BJ (cell line): ENCODE measurements around the gene FBXO8. TPM values are rescaled to one million over a fixed set of nuclear protein-coding genes. Genes with fewer than 3 reads are reported as not detected.

Experiments used
- CTCF ChIA-PET: fragments of 350-600 bp; formaldehyde crosslinking; extraction: SDS; loops from one replicate; lab custom pipeline; 2021; ENCODE audit warnings: antibody characterized with exemption, inconsistent platforms; lab: Yijun Ruan, JAX
- POLR2A ChIA-PET: fragments of 300-600 bp; sonication (Branson Sonifier 250); formaldehyde crosslinking; extraction: SDS; loops from one replicate; lab custom pipeline; 2021; ENCODE audit warnings: antibody characterized with exemption; lab: Charles Lee
- DNase-seq: peaks from one replicate; pipeline ENCODE4 v3.0.0-alpha.2; 2011; ENCODE audit warnings: low read depth
- H3K27me3 ChIP-seq: 2 replicates; pipeline ENCODE4 v1.6.0; 2011; ENCODE audit warnings: low read length; ENCODE audit not compliant: control insufficient read depth, insufficient read depth
- H3K36me3 ChIP-seq: 2 replicates; pipeline ENCODE4 v1.5.1; 2011; ENCODE audit warnings: low read length; ENCODE audit not compliant: control insufficient read depth, insufficient read depth
- H3K4me3 ChIP-seq: 2 replicates; pipeline ENCODE4 v1.5.1; 2011; ENCODE audit warnings: low read depth, mild to moderate bottlenecking, control low read depth, low read length
- polyA plus RNA-seq: library from polyadenylated mRNA; depleted of rRNA; stranded (reverse); fragments of >200 nt; gene quantifications from 2 replicates; pipeline ENCODE4 v1.2.3, GENCODE V29; 2011
- TF ChIP-seq, protein P1 (sequence below): IDR thresholded peaks from 2 replicates; pipeline ENCODE4 v1.5.1; 2011; ENCODE audit warnings: low read depth, mild to moderate bottlenecking, control low read depth, inconsistent platforms, low read length, moderate library complexity; ENCODE audit not compliant: insufficient read depth

Gene FBXO8
- polyA plus RNA-seq, 1 experiment: 19.5 TPM

DNA sequence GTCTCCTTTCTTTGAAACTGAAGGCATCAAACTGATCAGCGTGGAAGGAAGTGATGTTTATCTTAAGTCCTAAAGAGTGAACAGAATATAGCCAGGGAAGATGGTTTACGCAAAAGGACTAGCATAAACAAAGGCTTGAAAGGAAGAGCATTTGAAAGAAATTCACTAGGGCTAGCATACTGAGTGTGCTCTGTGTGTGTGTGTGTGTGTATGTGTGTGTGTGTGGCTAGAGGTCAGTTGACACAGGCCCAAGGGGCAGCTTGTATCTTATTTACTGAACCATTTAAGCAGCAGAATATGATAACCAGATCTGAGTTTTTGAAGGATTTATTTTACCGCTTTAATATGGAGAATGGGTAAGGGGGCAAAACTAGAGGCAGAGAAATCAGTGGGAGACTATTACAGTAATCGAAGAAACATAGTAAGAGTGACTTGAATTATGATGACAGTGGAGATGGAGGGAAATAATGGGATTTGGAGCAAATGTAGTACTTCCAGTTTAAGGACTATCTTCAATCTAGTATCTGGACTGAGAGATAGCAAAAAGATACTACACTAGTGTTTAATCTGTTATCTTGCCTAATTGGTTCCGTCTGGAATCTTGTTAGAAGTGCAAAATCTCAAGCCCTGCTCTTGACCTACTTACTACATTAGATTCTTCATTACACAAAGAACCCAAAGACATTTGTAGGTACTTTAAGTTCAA, 37.2 kb upstream of the FBXO8 start:
- ChIA-PET CTCF (interaction anchor here (0.9 to 2.0 kb wide), 6 partner anchors 10 to 815 kb away, joined by 3 to 12 read pairs (median 4); no protein-coding TSS in a partner anchor), POLR2A (no interaction called here)
- Histone ChIP-seq H3K36me3 (no peaks in the 10 kb centered on the region), H3K27me3 (no peaks in the 10 kb centered on the region), H3K4me3 (no peak overlapping the region)
- no peak for DNase-seq
- TF ChIP-seq, protein P1, sequence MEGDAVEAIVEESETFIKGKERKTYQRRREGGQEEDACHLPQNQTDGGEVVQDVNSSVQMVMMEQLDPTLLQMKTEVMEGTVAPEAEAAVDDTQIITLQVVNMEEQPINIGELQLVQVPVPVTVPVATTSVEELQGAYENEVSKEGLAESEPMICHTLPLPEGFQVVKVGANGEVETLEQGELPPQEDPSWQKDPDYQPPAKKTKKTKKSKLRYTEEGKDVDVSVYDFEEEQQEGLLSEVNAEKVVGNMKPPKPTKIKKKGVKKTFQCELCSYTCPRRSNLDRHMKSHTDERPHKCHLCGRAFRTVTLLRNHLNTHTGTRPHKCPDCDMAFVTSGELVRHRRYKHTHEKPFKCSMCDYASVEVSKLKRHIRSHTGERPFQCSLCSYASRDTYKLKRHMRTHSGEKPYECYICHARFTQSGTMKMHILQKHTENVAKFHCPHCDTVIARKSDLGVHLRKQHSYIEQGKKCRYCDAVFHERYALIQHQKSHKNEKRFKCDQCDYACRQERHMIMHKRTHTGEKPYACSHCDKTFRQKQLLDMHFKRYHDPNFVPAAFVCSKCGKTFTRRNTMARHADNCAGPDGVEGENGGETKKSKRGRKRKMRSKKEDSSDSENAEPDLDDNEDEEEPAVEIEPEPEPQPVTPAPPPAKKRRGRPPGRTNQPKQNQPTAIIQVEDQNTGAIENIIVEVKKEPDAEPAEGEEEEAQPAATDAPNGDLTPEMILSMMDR: no peak

DNA sequence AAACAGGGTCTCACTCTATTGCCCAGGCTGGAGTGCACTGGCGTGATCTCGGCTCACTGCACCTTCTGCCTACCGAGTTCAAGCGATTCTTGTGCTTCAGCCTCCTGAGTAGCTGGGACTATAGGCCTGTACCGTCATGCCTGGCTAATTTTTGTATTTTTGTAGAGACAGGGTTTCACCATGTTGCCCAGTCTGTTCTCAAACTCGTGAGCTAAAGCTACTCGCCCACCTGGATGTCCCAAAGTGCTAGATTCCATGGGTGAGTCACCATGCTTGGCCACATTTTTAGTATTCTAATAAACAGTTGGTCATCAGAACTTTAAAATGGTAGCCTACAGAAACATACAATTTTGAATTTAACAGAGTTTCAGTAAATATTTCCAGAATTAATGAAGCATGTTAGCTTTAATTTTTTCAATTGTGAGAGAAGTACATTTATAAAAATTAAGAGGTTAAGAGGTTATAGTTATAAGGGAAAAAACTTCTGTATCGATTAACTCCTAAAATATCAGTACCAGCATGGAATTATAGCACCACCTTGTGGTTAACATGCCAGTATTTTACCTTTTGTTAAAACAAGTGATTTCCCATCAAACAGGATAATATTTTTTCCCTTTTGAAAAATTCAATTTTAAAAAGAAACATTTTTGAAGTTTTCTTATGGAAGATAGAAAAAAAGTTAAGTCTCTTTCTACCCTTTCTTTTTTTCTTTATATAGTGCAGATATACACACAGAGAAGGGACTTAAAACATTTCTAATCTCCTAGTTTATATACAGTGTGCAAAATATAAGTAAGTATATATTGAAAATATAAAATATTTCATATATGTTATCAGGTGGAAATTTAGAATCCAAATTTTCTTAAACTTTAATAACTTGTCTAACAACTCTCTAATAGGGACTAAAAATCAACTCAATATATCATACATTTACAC, 35.6 kb upstream of the FBXO8 start:
- DNase-seq: no peak
- ChIA-PET POLR2A (no interaction called here), CTCF (interaction anchor here (0.6 to 2.0 kb wide), 13 partner anchors 8 to 813 kb away, joined by 3 to 12 read pairs (median 4); no protein-coding TSS in a partner anchor)
- Histone ChIP-seq H3K4me3 (no peak overlapping the region), H3K27me3 (no peaks in the 10 kb centered on the region), H3K36me3 (no peaks in the 10 kb centered on the region)
- TF ChIP-seq, protein P1: peak; percentile 60

DNA sequence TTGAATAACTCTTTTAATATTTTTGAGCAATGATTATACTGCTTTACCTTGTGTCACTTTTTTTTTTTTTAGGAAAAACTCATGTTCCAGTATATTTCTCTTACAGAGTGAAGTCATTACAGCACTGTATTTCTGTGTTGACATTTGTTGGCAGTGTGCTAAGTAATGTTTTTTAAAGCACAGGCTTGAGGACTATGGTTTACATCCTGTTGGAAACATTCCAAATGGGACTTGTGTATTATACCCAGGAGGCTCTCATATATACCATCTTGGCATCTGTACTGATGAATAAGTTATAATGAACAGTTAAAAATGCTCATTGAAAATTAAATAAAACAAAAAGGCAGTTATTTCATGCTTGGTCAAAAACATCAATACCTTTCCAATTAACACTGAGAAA, 34.1 kb upstream of the FBXO8 start:
- no peak for DNase-seq
- TF ChIP-seq, protein P1: no peak
- ChIA-PET CTCF (no interaction called here), POLR2A (no interaction called here)
- H3K36me3 ChIP-seq: no peaks in the 10 kb centered on the region
- no peaks in the 10 kb centered on the region for H3K27me3 ChIP-seq
- no peak overlapping the region for H3K4me3 ChIP-seq

DNA sequence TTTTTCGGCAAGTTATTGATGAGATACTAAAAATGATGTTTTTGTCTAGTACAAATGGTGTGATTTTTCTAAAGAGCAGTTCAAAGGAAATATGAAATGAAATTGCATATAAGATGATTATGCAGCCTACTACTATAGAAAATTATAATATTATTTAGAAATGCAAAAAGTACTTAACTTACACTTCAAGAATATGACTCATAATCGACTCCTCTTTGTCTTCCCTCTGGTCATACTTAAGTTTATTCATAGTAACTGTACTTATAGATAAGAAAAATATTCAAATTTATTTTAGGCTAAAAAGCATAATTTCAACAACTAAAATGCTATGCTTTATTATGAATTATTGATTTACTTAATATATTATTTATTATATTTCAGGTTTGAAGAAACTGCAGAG, 33.5 kb upstream of the FBXO8 start:
- ChIA-PET CTCF (no interaction called here), POLR2A (no interaction called here)
- DNase-seq: no peak
- Histone ChIP-seq H3K36me3 (no peaks in the 10 kb centered on the region), H3K4me3 (no peak overlapping the region), H3K27me3 (no peaks in the 10 kb centered on the region)
- TF ChIP-seq, protein P1: no peak

DNA sequence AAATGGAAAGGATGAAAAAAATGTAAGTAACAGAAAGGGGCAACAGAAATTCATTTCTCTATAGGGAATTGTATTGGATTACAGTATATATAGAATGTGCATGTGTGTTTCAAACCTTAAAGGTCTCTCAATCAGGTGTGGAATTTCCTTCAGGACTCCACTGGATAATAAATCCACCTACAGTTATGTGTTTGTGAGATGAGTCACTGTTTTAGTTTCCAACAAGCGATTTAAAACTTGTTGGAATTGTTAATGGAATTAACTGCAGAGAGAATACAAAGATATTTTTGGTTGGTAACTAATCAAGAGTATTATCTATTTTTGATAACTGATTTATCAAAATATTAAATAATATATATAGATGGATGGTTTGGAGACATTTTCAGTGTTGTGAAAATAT, 33.1 kb upstream of the FBXO8 start:
- no peak overlapping the region for H3K4me3 ChIP-seq
- CTCF ChIA-PET: no interaction called here
- TF ChIP-seq, protein P1: no peak
- H3K36me3 ChIP-seq: no peaks in the 10 kb centered on the region
- DNase-seq: no peak
- no peaks in the 10 kb centered on the region for H3K27me3 ChIP-seq
- POLR2A ChIA-PET: no interaction called here
